ENCODE data around the gene UBE2Q1.

Gene UBE2Q1

GRCh38 chr1:154593390-154593789 is 34.9 kb upstream of the UBE2Q1 start:
- DNase-seq (no peak), ATAC-seq (ENCODE audit: insufficient read depth, low read depth) (no peak)
- Histone ChIP-seq H3K4me3 (ENCODE audit: low read depth in 1 of 2, low read length in 2 of 2) (no peak overlapping the region), H2AFZ (ENCODE audit: low read depth, low read length) (no peak overlapping the region), H3K4me2 (ENCODE audit: insufficient read depth, low read length) (no peak overlapping the region), H3K79me2 (ENCODE audit: insufficient read depth, low read length) (peaks cover 2% of the 10 kb centered on the region), H3K9ac (ENCODE audit: low read depth, low read length) (no peak overlapping the region), H4K20me1 (ENCODE audit: insufficient read depth, low read length) (peaks cover 34% of the 10 kb centered on the region), H3K9me3 (ENCODE audit: insufficient read depth, low read length, severe bottlenecking) (no peaks in the 10 kb centered on the region), H3K27ac (ENCODE audit: low read length) (no peak overlapping the region), H3K4me1 (ENCODE audit: insufficient read depth, low read length) (no peaks in the 10 kb centered on the region), H3K36me3 (ENCODE audit: insufficient read depth, low read length) (peaks cover 96% of the 10 kb centered on the region), H3K27me3 (ENCODE audit: insufficient read depth, low read length, poor library complexity) (no peaks in the 10 kb centered on the region)
- TF ChIP-seq CTCF (IDR thresholded peaks at IDR 0.05; ENCODE audit: borderline replicate concordance, extremely low read depth, low read length, poor library complexity, severe bottlenecking): no peak
- no peak for TF ChIP-seq EZH2 (IDR thresholded peaks at IDR 0.05; ENCODE audit: borderline replicate concordance, low read depth, low read length, severe bottlenecking)

- Histone ChIP-seq H3K27me3 (ENCODE audit: insufficient read depth, low read length, poor library complexity) (no peaks in the 10 kb centered on the region), H3K36me3 (ENCODE audit: insufficient read depth, low read length) (peaks cover 96% of the 10 kb centered on the region), H3K9me3 (ENCODE audit: insufficient read depth, low read length, severe bottlenecking) (no peaks in the 10 kb centered on the region), H3K4me2 (ENCODE audit: insufficient read depth, low read length) (no peak overlapping the region), H3K4me1 (ENCODE audit: insufficient read depth, low read length) (no peaks in the 10 kb centered on the region), H2AFZ (ENCODE audit: low read depth, low read length) (no peak overlapping the region), H3K79me2 (ENCODE audit: insufficient read depth, low read length) (no peaks in the 10 kb centered on the region), H3K9ac (ENCODE audit: low read depth, low read length) (no peak overlapping the region), H3K4me3 (ENCODE audit: low read depth in 1 of 2, low read length in 2 of 2) (no peak overlapping the region), H3K27ac (ENCODE audit: low read length) (no peak overlapping the region), H4K20me1 (ENCODE audit: insufficient read depth, low read length) (peaks cover 27% of the 10 kb centered on the region; the same call in 1 of the 2 replicates)
- DNase-seq (no peak), ATAC-seq (ENCODE audit: insufficient read depth, low read depth) (no peak)
- TF ChIP-seq CTCF (IDR thresholded peaks at IDR 0.05; ENCODE audit: borderline replicate concordance, extremely low read depth, low read length, poor library complexity, severe bottlenecking) (no peak), EZH2 (IDR thresholded peaks at IDR 0.05; ENCODE audit: borderline replicate concordance, low read depth, low read length, severe bottlenecking) (no peak)
Observed at GRCh38 chr1:154591206-154591605, 32.7 kb upstream of the UBE2Q1 start.

GRCh38 chr1:154590756-154591155 is 32.3 kb upstream of the UBE2Q1 start:
- TF ChIP-seq CTCF (IDR thresholded peaks at IDR 0.05; ENCODE audit: borderline replicate concordance, extremely low read depth, low read length, poor library complexity, severe bottlenecking) (no peak), EZH2 (IDR thresholded peaks at IDR 0.05; ENCODE audit: borderline replicate concordance, low read depth, low read length, severe bottlenecking) (no peak)
- H3K4me3 ChIP-seq (ENCODE audit: low read depth in 1 of 2, low read length in 2 of 2): no peak overlapping the region
- no peak for DNase-seq
- H3K9ac ChIP-seq (ENCODE audit: low read depth, low read length): no peak overlapping the region
- ATAC-seq (ENCODE audit: insufficient read depth, low read depth): no peak
- H3K36me3 ChIP-seq (ENCODE audit: insufficient read depth, low read length): peaks cover 96% of the 10 kb centered on the region
- H3K9me3 ChIP-seq (ENCODE audit: insufficient read depth, low read length, severe bottlenecking): no peaks in the 10 kb centered on the region
- no peak overlapping the region for H2AFZ ChIP-seq (ENCODE audit: low read depth, low read length)
- H3K27ac ChIP-seq (ENCODE audit: low read length): no peak overlapping the region
- no peaks in the 10 kb centered on the region for H3K4me1 ChIP-seq (ENCODE audit: insufficient read depth, low read length)
- peaks cover 27% of the 10 kb centered on the region for H4K20me1 ChIP-seq (ENCODE audit: insufficient read depth, low read length)
- no peak overlapping the region for H3K4me2 ChIP-seq (ENCODE audit: insufficient read depth, low read length)
- no peaks in the 10 kb centered on the region for H3K79me2 ChIP-seq (ENCODE audit: insufficient read depth, low read length)
- H3K27me3 ChIP-seq (ENCODE audit: insufficient read depth, low read length, poor library complexity): no peaks in the 10 kb centered on the region

- no peak overlapping the region for H3K27ac ChIP-seq (ENCODE audit: low read length)
Observed at GRCh38 chr1:154589780-154590179, 31.3 kb upstream of the UBE2Q1 start.

More at GRCh38 chr1:154589780-154590179, 31.3 kb upstream of the UBE2Q1 start:
- Histone ChIP-seq H3K36me3 (ENCODE audit: insufficient read depth, low read length) (peaks cover 98% of the 10 kb centered on the region), H3K9ac (ENCODE audit: low read depth, low read length) (no peak overlapping the region), H3K4me1 (ENCODE audit: insufficient read depth, low read length) (no peaks in the 10 kb centered on the region), H3K79me2 (ENCODE audit: insufficient read depth, low read length) (no peaks in the 10 kb centered on the region), H3K4me3 (ENCODE audit: low read depth in 1 of 2, low read length in 2 of 2) (no peak overlapping the region), H3K4me2 (ENCODE audit: insufficient read depth, low read length) (no peak overlapping the region), H4K20me1 (ENCODE audit: insufficient read depth, low read length) (peaks cover 35% of the 10 kb centered on the region), H2AFZ (ENCODE audit: low read depth, low read length) (no peak overlapping the region), H3K9me3 (ENCODE audit: insufficient read depth, low read length, severe bottlenecking) (no peaks in the 10 kb centered on the region), H3K27me3 (ENCODE audit: insufficient read depth, low read length, poor library complexity) (no peaks in the 10 kb centered on the region)
- ATAC-seq (ENCODE audit: insufficient read depth, low read depth): no peak
- TF ChIP-seq CTCF (IDR thresholded peaks at IDR 0.05; ENCODE audit: borderline replicate concordance, extremely low read depth, low read length, poor library complexity, severe bottlenecking) (no peak), EZH2 (IDR thresholded peaks at IDR 0.05; ENCODE audit: borderline replicate concordance, low read depth, low read length, severe bottlenecking) (no peak)
- DNase-seq: no peak
